Immature natural killer cell (primary cell): ENCODE measurements around the gene MCTP1. TPM values are rescaled to one million over a fixed set of nuclear protein-coding genes. Genes with fewer than 3 reads are reported as not detected.

ENCODE experiments used
- DNase-seq, 3 donors: peaks; one replicate each; pipeline ENCODE4 v3.0.0; 2022; ENCODE audit warnings: mixed read lengths in 1 of 3
- H3K27ac Mint-ChIP-seq, 6 donors: one replicate each; pipeline ENCODE4 v1.8.0; 2020; ENCODE audit warnings: mixed read lengths in 6 of 6, mild to moderate bottlenecking in 5 of 6, inconsistent platforms in 4 of 6, moderate library complexity in 3 of 6
- H3K27me3 Mint-ChIP-seq, 3 donors: one replicate each; pipeline ENCODE4 v1.8.0; 2020 to 2021; ENCODE audit warnings: low read depth in 3 of 3, mild to moderate bottlenecking in 3 of 3, mixed read lengths in 3 of 3, moderate library complexity in 3 of 3, inconsistent platforms in 1 of 3
- H3K36me3 Mint-ChIP-seq, 3 donors: one replicate each; pipeline ENCODE4 v1.8.0; 2020; ENCODE audit warnings: mixed read lengths in 3 of 3, inconsistent platforms in 2 of 3, mild to moderate bottlenecking in 2 of 3
- H3K4me1 Mint-ChIP-seq, 2 donors: one replicate each; pipeline ENCODE4 v1.8.0; 2020; ENCODE audit warnings: inconsistent platforms in 2 of 2, mild to moderate bottlenecking in 2 of 2, mixed read lengths in 2 of 2, moderate library complexity in 1 of 2
- H3K4me3 Mint-ChIP-seq, 5 donors: one replicate each; pipeline ENCODE4 v1.8.0; 2020; ENCODE audit warnings: mild to moderate bottlenecking in 5 of 5, mixed read lengths in 5 of 5, inconsistent platforms in 3 of 5, moderate library complexity in 3 of 5
- H3K9me3 Mint-ChIP-seq, 6 donors: one replicate each; pipeline ENCODE4 v1.8.0; 2020; ENCODE audit warnings: mild to moderate bottlenecking in 6 of 6, mixed read lengths in 6 of 6, inconsistent platforms in 4 of 6, moderate library complexity in 3 of 6
- polyA plus RNA-seq, 3 donors: library from polyadenylated mRNA; unstranded; fragments of 300-500 nt; fragmentation: Illumina TruSeq; gene quantifications; one replicate each; pipeline ENCODE4 v1.2.3, GENCODE V29; 2021

The MCTP1 gene
- polyA plus RNA-seq, 3 donors from 2014 or later: 1.4 to 2.1 (median 1.5) TPM

DNA sequence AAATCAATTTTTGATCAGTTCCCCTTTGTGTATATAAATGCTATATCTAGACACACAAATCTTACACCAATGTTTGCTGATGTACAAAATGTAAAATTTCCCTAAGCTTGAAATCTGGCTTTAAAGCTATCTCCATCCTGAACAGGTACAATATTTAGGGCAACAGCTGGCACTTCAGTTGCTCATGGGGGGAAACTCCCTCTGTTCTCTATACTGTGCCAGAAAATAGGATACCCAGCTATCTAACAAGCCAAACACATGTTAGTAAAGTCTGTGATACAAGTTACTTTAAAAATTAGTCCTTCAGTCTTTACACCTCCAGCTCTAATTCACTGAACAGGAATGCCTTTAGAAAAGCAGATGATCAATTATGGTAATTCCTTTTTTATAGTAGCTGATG lies 474.6 kb downstream of the MCTP1 start:
- Mint-ChIP-seq H3K27ac (no peak overlapping the region), H3K27me3 (peaks cover 0 to 5% (median 2%) of the 10 kb centered on the region in 3 donors)

GRCh38 chr5:94808497-94808896 lies 476.4 kb downstream of the MCTP1 start:
- Mint-ChIP-seq H3K4me1 (no peaks in the 10 kb centered on the region), H3K4me3 (no peak overlapping the region), H3K9me3 (no peaks in the 10 kb centered on the region), H3K36me3 (no peaks in the 10 kb centered on the region), H3K27ac (no peak overlapping the region), H3K27me3 (peaks cover 0 to 7% (median 2%) of the 10 kb centered on the region in 3 donors)
- DNase-seq: no peak

More for the DNA sequence above, 474.6 kb downstream of the MCTP1 start:
- no peaks in the 10 kb centered on the region for H3K9me3 Mint-ChIP-seq
- H3K4me3 Mint-ChIP-seq: no peak overlapping the region
- H3K36me3 Mint-ChIP-seq: no peaks in the 10 kb centered on the region
- no peak for DNase-seq
- no peaks in the 10 kb centered on the region for H3K4me1 Mint-ChIP-seq

DNA sequence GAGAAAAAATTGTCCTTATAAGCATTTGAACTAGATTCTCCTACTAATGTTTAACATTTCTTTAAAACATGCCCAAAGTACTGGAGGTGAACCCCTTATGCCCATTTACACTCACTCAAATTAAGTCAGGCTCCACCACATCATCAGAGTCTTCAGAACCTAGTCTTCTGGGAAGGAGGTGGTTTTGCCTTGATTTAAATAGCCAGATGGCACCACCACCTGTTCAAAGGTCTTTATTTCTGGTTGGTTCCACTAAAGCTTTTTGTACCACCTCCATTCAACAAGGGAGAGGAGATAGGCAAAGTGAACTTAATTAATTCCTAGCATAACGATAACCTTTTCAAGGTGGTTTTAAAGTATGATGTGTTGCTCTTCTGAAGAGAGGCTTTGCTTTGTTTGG lies 476.9 kb downstream of the MCTP1 start:
- no peaks in the 10 kb centered on the region for H3K36me3 Mint-ChIP-seq
- no peak overlapping the region for H3K4me3 Mint-ChIP-seq

DNA sequence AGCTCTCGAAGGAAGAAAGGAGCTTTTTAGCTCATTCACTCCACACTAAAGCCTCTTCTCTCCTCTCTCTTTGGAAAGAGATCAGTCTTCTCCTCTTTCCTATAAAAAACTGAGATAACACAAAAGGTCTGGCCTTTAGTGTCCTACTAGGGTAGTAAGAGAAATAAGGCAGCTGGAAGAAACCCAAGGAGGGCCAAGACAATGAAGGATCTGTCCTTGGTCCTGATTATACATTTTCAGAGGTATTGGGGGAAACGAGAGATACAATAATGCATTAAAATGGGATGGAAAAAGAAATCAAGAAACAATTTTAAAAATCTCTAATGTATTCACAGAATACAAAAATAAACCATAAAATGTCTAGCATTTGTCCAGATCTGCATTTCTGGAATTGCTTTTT lies 482.4 kb downstream of the MCTP1 start:
- H3K27ac Mint-ChIP-seq: no peak overlapping the region

More for the DNA sequence above, 476.9 kb downstream of the MCTP1 start:
- Mint-ChIP-seq H3K27ac (no peak overlapping the region), H3K27me3 (peaks cover 0 to 7% (median 2%) of the 10 kb centered on the region in 3 donors), H3K9me3 (no peaks in the 10 kb centered on the region), H3K4me1 (no peaks in the 10 kb centered on the region)
- no peak for DNase-seq

GRCh38 chr5:94796586-94796985 lies 488.3 kb downstream of the MCTP1 start:
- H3K9me3 Mint-ChIP-seq: no peaks in the 10 kb centered on the region
- H3K36me3 Mint-ChIP-seq: no peaks in the 10 kb centered on the region
- no peak for DNase-seq
- no peak overlapping the region for H3K4me3 Mint-ChIP-seq
- no peak overlapping the region for H3K27ac Mint-ChIP-seq
- H3K4me1 Mint-ChIP-seq: peaks cover 44 to 47% of the 10 kb centered on the region in 2 donors
- H3K27me3 Mint-ChIP-seq: peaks cover 0 to 2% (median 0%) of the 10 kb centered on the region in 3 donors

More for the DNA sequence above, 482.4 kb downstream of the MCTP1 start:
- Mint-ChIP-seq H3K27me3 (peaks cover 2 to 7% (median 5%) of the 10 kb centered on the region in 3 donors), H3K4me3 (no peak overlapping the region), H3K4me1 (no peaks in the 10 kb centered on the region), H3K9me3 (no peaks in the 10 kb centered on the region), H3K36me3 (no peaks in the 10 kb centered on the region)
- DNase-seq: no peak

DNA sequence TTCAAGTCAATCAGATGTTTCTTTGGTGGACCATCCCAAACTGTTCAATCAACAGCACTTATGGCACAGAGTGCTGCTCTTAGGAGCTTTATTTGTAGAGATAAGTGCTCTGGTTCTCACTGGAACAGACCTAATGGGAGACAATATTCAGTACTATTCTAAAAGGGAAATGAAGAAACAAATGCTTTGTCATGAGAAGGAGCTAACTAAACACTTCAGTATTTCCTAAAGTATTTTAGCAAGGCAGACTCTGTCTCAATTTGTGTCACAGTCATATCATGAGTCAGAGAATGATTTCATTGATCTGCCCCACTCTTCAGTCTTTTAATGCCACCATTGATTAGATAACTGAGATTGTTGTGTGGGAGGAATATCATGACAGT lies 491.1 kb downstream of the MCTP1 start:
- Mint-ChIP-seq H3K27me3 (peaks cover 0 to 2% (median 0%) of the 10 kb centered on the region in 3 donors), H3K4me1 (peaks cover 44 to 49% of the 10 kb centered on the region in 2 donors), H3K9me3 (no peaks in the 10 kb centered on the region), H3K36me3 (no peaks in the 10 kb centered on the region), H3K4me3 (peak overlapping the region; percentile 41 to 73 (median 70)), H3K27ac (peak overlapping the region; percentile 84 to 94 (median 92))
- DNase-seq: no peak

GRCh38 chr5:94793113-94793815 lies 491.6 kb downstream of the MCTP1 start:
- peak; percentile 46 to 71 (median 66) for DNase-seq
- H3K27me3 Mint-ChIP-seq: peaks cover 0 to 2% (median 0%) of the 10 kb centered on the region in 3 donors
- no peaks in the 10 kb centered on the region for H3K36me3 Mint-ChIP-seq
- H3K9me3 Mint-ChIP-seq: no peaks in the 10 kb centered on the region
- H3K4me1 Mint-ChIP-seq: peaks cover 44 to 49% of the 10 kb centered on the region in 2 donors
- peak overlapping the region; percentile 41 to 73 (median 70) for H3K4me3 Mint-ChIP-seq
- peak overlapping the region; percentile 84 to 94 (median 92) for H3K27ac Mint-ChIP-seq

GRCh38 chr5:94791829-94792228 lies 493.1 kb downstream of the MCTP1 start:
- no peaks in the 10 kb centered on the region for H3K36me3 Mint-ChIP-seq
- H3K27me3 Mint-ChIP-seq: peaks cover 0 to 2% (median 0%) of the 10 kb centered on the region in 3 donors
- peak overlapping the region in 3 of 6 donors; percentile 91 to 94 (median 93) for H3K27ac Mint-ChIP-seq
- no peaks in the 10 kb centered on the region for H3K9me3 Mint-ChIP-seq
- no peak overlapping the region for H3K4me3 Mint-ChIP-seq
- H3K4me1 Mint-ChIP-seq: peaks cover 44 to 49% of the 10 kb centered on the region in 2 donors
- no peak for DNase-seq

DNA sequence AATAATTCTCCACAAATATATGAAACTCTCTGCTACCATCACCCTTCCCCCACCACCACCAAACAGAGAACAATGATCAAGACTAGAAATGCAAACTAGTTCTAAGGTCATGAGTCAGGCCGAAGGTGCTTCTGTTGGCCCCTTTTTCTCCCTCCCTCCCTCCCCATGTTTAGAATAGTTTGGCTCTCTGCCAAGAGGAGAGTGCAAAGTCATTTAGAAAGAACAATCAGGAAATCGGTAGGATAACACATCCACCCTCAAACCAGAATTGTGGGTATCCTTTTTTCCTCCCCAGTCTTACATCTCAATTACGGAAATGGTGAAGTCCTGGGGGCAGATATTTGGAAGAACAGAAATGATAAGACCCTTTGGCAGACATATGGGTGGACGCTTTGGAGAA lies 496.4 kb downstream of the MCTP1 start:
- peaks cover 17 to 22% of the 10 kb centered on the region in 2 donors for H3K4me1 Mint-ChIP-seq
- H3K4me3 Mint-ChIP-seq: no peak overlapping the region

GRCh38 chr5:94784536-94785505 lies 500.1 kb downstream of the MCTP1 start:
- Mint-ChIP-seq H3K4me1 (no peaks in the 10 kb centered on the region), H3K36me3 (no peaks in the 10 kb centered on the region), H3K27ac (no peak overlapping the region), H3K27me3 (no peaks in the 10 kb centered on the region), H3K4me3 (no peak overlapping the region), H3K9me3 (no peaks in the 10 kb centered on the region)
- DNase-seq: no peak

More for the DNA sequence above, 496.4 kb downstream of the MCTP1 start:
- no peak for DNase-seq
- Mint-ChIP-seq H3K27ac (no peak overlapping the region), H3K27me3 (peaks cover 0 to 2% (median 0%) of the 10 kb centered on the region in 3 donors), H3K36me3 (no peaks in the 10 kb centered on the region), H3K9me3 (no peaks in the 10 kb centered on the region)

DNA sequence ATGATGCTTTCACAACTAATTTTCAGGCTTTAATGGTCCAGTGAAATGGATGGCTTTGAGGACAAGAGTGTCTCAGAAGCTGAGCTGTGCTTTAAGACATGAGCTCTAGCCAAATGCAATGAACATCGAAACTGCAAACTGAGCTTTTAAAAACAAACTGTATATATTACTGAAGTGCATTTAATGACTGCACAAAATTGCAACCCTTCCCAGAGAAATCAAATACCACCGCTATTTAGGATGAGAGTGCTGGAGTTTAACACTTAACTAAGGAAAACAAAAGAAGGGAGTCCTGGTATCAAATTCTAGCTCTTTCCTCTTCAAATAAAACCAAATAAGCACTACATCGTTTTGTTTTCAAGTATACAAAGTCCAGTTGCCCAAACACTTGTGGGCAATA lies 502.5 kb downstream of the MCTP1 start:
- H3K27ac Mint-ChIP-seq: no peak overlapping the region
- H3K4me1 Mint-ChIP-seq: no peaks in the 10 kb centered on the region
- peaks cover 0 to 8% (median 0%) of the 10 kb centered on the region in 3 donors for H3K27me3 Mint-ChIP-seq

DNA sequence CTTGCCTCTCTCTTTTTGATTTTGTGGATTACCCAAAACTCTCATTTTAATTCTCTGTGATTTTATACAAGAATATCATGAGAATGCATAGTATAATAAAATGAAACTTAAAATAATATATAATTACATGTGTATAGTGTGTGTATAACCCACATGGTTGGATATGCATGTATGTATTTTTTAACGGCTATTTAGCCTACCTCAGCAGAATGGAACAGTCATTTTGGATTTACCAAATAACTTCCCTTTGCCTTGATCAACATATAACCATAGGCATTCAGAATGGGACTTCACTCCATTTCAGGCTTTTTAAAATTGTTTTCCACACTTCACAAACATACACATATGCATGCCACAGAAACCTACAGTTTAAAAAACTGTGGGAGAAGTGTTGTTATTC lies 505.2 kb downstream of the MCTP1 start:
- no peak for DNase-seq
- no peak overlapping the region for H3K4me3 Mint-ChIP-seq
- H3K4me1 Mint-ChIP-seq: no peaks in the 10 kb centered on the region
- H3K9me3 Mint-ChIP-seq: no peaks in the 10 kb centered on the region
- H3K27ac Mint-ChIP-seq: no peak overlapping the region
- H3K27me3 Mint-ChIP-seq: peaks cover 0 to 13% (median 2%) of the 10 kb centered on the region in 3 donors
- no peaks in the 10 kb centered on the region for H3K36me3 Mint-ChIP-seq

More for the DNA sequence above, 502.5 kb downstream of the MCTP1 start:
- DNase-seq: no peak
- H3K9me3 Mint-ChIP-seq: no peaks in the 10 kb centered on the region
- H3K4me3 Mint-ChIP-seq: no peak overlapping the region
- H3K36me3 Mint-ChIP-seq: no peaks in the 10 kb centered on the region

- peaks cover 0 to 13% (median 2%) of the 10 kb centered on the region in 3 donors for H3K27me3 Mint-ChIP-seq
Measured at GRCh38 chr5:94778732-94779131, 506.2 kb downstream of the MCTP1 start.

DNA sequence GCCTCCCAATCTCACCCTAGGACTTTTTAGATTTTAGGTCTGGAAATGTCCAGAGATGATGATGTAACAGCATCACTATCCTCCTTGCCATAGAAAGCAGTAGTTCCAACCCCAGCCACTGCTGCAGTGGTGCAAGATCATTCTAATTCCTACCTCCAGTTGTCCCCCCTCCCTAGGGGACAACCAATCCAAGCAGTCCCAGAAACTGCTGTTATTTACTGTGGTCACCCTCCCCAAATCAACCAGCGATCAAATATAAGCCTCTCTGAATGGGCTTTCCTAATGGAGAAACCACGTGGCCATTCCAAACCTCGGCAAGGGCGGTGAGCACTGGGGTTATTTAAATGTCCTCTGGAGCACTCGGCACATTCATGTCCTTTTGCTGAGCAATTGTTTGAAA lies 506.6 kb downstream of the MCTP1 start:
- no peaks in the 10 kb centered on the region for H3K36me3 Mint-ChIP-seq
- H3K27me3 Mint-ChIP-seq: peaks cover 0 to 13% (median 2%) of the 10 kb centered on the region in 3 donors
- no peak for DNase-seq
- no peaks in the 10 kb centered on the region for H3K4me1 Mint-ChIP-seq
- H3K4me3 Mint-ChIP-seq: no peak overlapping the region
- no peaks in the 10 kb centered on the region for H3K9me3 Mint-ChIP-seq
- H3K27ac Mint-ChIP-seq: no peak overlapping the region

More at GRCh38 chr5:94778732-94779131, 506.2 kb downstream of the MCTP1 start:
- Mint-ChIP-seq H3K4me3 (no peak overlapping the region), H3K4me1 (no peaks in the 10 kb centered on the region), H3K9me3 (no peaks in the 10 kb centered on the region), H3K27ac (no peak overlapping the region), H3K36me3 (no peaks in the 10 kb centered on the region)
- no peak for DNase-seq
